H1 (cell line): ENCODE data around the gene FLNC. TPM values are rescaled to one million over a fixed set of nuclear protein-coding genes. Genes with fewer than 3 reads are reported as not detected.

ENCODE experiments used
- ASH2L ChIP-seq: fragments of 200-600, 300-600 bp; sonication (generic); IDR thresholded peaks from one replicate; pipeline ENCODE4 v1.7.1; 2017; ENCODE audit warnings: low read length
- POLR2A ChIP-seq, 2 experiments: IDR thresholded peaks; 1 replicate in 1 of 2; 2 replicates in 1 of 2; pipeline ENCODE4 v1.6.1; 2011; ENCODE audit warnings: low read depth in 2 of 2, low read length in 2 of 2, mild to moderate bottlenecking in 2 of 2; ENCODE audit errors: control extremely low read depth in 1 of 2
- POLR2AphosphoS5 ChIP-seq: IDR thresholded peaks from 2 replicates; pipeline ENCODE4 v1.6.1; 2011; ENCODE audit warnings: low read depth, low read length
- SP1 ChIP-seq: IDR thresholded peaks from 2 replicates; pipeline ENCODE4 v1.6.1; 2011; ENCODE audit warnings: low read depth, low read length
- YY1 ChIP-seq: IDR thresholded peaks from 2 replicates; pipeline ENCODE4 v1.6.1; 2011; ENCODE audit warnings: low read depth, mild to moderate bottlenecking, low read length
- polyA plus RNA-seq, 7 experiments: library from polyadenylated mRNA; depleted of rRNA in 3 of 7; stranded (reverse) in 5 of 7; unstranded in 2 of 7; fragments of >200 nt in 5 of 7; fragments of 200-250 nt in 2 of 7; gene quantifications; 1 replicate in 5 of 7; 2 replicates in 1 of 7; 4 replicates in 1 of 7; pipeline versions ENCODE4 v1.2.1 to v1.2.3, GENCODE V29; 2011 to 2013; ENCODE audit warnings: missing spikeins in 2 of 7, mixed read lengths in 2 of 7
- total RNA-seq: library from RNA; stranded (reverse); fragmentation: NEBNext Ultra II Directional; extraction: Animal tissue kit (Norgen Biotek cat#: 25700); gene quantifications from 2 replicates; pipeline ENCODE4 v1.2.1, GENCODE V29; 2021
- TF ChIP-seq, protein P1 (sequence below), 3 experiments: IDR thresholded peaks; 1 replicate in 2 of 3; 2 replicates in 1 of 3; pipeline versions ENCODE4 v1.5.1 to v1.6.1; 2011; ENCODE audit warnings: low read length in 3 of 3, mild to moderate bottlenecking in 3 of 3, inconsistent platforms in 2 of 3, low read depth in 1 of 3, moderate library complexity in 1 of 3; ENCODE audit not compliant: insufficient read depth in 1 of 3; ENCODE audit errors: control extremely low read depth in 1 of 3

The FLNC gene
- total and polyA plus RNA-seq, 2 of the 8 experiments (the other 6 are each of a cell fraction or from before 2014, with no cell fraction given): 1.9 to 10.7 TPM

DNA sequence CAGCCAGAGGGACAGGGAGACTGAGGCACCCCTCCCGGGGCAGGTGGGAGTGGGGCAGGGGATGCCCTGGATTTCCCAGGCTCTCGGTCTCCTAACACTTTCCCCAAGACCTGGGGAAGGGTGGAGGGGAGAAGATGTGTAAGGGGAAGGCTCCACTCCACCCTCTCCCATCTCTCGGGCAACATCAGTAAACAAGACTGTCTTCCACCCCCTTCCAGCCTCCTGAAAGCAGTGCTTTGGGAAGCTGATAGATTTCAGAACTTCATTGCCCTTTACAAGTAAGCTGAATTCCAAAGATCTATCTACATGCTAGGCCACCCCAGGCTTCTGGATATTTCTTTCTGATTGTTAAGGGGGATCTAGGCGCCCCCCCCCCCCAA, 3.7 kb downstream of the FLNC start (continued):
- no peak for TF ChIP-seq SP1
- no peak for TF ChIP-seq POLR2AphosphoS5
- TF ChIP-seq ASH2L: no peak
- TF ChIP-seq POLR2A (IDR thresholded peaks at IDR 0.05; ENCODE audit: control extremely low read depth in 1 of 2, low read depth in 2 of 2, low read length in 2 of 2): no peak
- TF ChIP-seq, protein P1, sequence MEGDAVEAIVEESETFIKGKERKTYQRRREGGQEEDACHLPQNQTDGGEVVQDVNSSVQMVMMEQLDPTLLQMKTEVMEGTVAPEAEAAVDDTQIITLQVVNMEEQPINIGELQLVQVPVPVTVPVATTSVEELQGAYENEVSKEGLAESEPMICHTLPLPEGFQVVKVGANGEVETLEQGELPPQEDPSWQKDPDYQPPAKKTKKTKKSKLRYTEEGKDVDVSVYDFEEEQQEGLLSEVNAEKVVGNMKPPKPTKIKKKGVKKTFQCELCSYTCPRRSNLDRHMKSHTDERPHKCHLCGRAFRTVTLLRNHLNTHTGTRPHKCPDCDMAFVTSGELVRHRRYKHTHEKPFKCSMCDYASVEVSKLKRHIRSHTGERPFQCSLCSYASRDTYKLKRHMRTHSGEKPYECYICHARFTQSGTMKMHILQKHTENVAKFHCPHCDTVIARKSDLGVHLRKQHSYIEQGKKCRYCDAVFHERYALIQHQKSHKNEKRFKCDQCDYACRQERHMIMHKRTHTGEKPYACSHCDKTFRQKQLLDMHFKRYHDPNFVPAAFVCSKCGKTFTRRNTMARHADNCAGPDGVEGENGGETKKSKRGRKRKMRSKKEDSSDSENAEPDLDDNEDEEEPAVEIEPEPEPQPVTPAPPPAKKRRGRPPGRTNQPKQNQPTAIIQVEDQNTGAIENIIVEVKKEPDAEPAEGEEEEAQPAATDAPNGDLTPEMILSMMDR (IDR thresholded peaks at IDR 0.05; ENCODE audit: control extremely low read depth in 1 of 3, insufficient read depth in 1 of 3, low read depth in 1 of 3, low read length in 3 of 3): no peak
- TF ChIP-seq YY1: no peak
